ENCODE results near the gene NCKIPSD. TPM values are rescaled to one million over a fixed set of nuclear protein-coding genes. Genes with fewer than 3 reads are reported as not detected.

NCKIPSD gene
- total RNA-seq, 4 donors from 2014 or later = 11.0 to 48.9 (median 25.6) TPM

DNA sequence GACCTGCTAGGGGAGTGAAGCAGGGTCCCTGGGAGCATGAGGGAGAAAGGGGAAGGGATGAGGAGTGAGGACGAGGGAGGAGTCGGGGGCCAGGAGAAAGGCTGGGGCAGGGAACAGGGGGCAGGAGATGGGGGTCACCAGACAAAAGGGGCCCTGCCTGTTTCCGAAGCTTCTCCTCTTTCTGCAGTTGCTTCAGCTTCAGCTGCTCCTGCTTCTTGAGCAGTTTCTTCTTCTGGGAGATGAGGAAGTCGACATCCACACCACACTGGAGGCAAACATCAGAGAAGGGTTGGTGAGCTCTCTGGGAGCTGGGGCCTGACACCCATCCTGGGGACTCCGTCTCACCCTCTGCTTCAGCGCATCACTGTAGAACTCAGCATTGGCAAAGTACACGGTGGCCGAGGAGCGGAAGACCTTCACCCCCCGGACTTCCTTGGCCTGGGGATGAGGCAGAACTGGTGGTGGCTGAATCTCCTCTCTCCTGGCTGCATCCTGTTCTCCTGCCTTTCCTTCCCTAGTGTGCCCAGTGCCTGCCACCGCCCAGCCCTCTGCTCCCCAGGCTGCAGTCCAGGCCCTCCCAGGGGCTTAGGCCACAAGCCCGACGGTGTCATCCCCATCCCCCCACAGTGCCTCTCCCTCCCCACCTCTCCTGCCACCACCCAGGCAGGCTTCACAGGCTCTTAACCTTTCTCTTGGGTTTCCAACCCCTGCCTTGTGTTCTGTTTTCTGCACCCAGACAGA, 57.3 kb downstream of the NCKIPSD start:
- Histone ChIP-seq H3K4me3 (no peak overlapping the region), H3K36me3 (no peaks in the 10 kb centered on the region), H3K9me3 (no peaks in the 10 kb centered on the region), H3K4me1 (no peaks in the 10 kb centered on the region), H3K27me3 (no peaks in the 10 kb centered on the region), H3K27ac (no peak overlapping the region)
- no peak for TF ChIP-seq POLR2A (IDR thresholded peaks at IDR 0.05)
- TF ChIP-seq, protein P1, sequence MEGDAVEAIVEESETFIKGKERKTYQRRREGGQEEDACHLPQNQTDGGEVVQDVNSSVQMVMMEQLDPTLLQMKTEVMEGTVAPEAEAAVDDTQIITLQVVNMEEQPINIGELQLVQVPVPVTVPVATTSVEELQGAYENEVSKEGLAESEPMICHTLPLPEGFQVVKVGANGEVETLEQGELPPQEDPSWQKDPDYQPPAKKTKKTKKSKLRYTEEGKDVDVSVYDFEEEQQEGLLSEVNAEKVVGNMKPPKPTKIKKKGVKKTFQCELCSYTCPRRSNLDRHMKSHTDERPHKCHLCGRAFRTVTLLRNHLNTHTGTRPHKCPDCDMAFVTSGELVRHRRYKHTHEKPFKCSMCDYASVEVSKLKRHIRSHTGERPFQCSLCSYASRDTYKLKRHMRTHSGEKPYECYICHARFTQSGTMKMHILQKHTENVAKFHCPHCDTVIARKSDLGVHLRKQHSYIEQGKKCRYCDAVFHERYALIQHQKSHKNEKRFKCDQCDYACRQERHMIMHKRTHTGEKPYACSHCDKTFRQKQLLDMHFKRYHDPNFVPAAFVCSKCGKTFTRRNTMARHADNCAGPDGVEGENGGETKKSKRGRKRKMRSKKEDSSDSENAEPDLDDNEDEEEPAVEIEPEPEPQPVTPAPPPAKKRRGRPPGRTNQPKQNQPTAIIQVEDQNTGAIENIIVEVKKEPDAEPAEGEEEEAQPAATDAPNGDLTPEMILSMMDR (IDR thresholded peaks at IDR 0.05) = no peak
- intact Hi-C loops (cut with DNase I; ENCODE audit: low total_unique reads) = no loop called here
- DNase-seq = no peak

GRCh38 chr3:48625600-48625999, 60.1 kb downstream of the NCKIPSD start:
- Histone ChIP-seq H3K4me1 (no peaks in the 10 kb centered on the region), H3K27me3 (no peaks in the 10 kb centered on the region), H3K36me3 (no peaks in the 10 kb centered on the region), H3K9me3 (no peaks in the 10 kb centered on the region), H3K27ac (no peak overlapping the region), H3K4me3 (no peak overlapping the region)
- intact Hi-C loops (cut with DNase I; ENCODE audit: low total_unique reads) = no loop called here
- DNase-seq = no peak
- TF ChIP-seq POLR2A (IDR thresholded peaks at IDR 0.05) = no peak
- TF ChIP-seq, protein P1 (IDR thresholded peaks at IDR 0.05) = no peak

GRCh38 chr3:48624767-48625166, 60.9 kb downstream of the NCKIPSD start:
- H3K9me3 ChIP-seq = no peaks in the 10 kb centered on the region
- no peak overlapping the region for H3K4me3 ChIP-seq
- H3K27me3 ChIP-seq = no peaks in the 10 kb centered on the region
- TF ChIP-seq, protein P1 (IDR thresholded peaks at IDR 0.05) = no peak
- no peak for TF ChIP-seq POLR2A (IDR thresholded peaks at IDR 0.05)
- no peaks in the 10 kb centered on the region for H3K4me1 ChIP-seq
- no peaks in the 10 kb centered on the region for H3K36me3 ChIP-seq
- no peak for DNase-seq
- no peak overlapping the region for H3K27ac ChIP-seq
- intact Hi-C loops (cut with DNase I; ENCODE audit: low total_unique reads) = no loop called here

DNA sequence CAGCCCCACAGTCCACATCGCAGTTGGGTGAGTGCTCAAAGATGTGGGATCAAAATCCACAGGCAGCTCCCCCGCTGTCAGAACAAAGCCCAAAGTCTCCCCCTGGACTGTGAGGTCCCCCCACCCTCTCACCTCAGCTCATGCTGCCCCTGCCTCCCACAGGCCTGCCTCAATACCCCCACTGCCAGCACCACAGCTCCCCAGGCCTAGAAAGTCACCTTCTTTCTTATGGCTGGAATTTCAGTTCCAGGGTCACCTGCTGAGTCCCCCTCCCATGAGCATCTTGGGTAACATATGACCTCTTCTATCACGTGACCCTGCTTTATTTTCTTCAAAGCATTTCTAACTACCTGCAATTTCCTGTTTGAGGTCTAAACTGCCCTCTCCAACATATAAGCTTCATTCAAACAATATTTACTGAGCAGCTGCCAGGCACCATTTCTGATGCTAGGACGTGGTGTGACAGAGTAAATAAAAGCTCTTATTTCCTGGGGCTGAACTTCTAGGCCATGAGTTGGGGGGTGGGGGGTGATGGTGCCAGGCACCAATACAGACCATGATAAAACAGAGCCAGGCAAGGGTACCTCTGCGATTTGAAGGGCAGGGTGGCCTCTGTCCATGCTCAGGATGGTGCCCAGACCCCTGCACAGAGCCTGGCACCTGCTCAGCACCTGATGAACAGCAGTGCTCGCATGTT, 61.7 kb downstream of the NCKIPSD start:
- DNase-seq = no peak
- Histone ChIP-seq H3K4me1 (no peaks in the 10 kb centered on the region), H3K4me3 (no peak overlapping the region), H3K36me3 (no peaks in the 10 kb centered on the region), H3K27me3 (no peaks in the 10 kb centered on the region), H3K27ac (no peak overlapping the region), H3K9me3 (no peaks in the 10 kb centered on the region)
- intact Hi-C loops (cut with DNase I; ENCODE audit: low total_unique reads) = no loop called here
- TF ChIP-seq POLR2A (IDR thresholded peaks at IDR 0.05) = no peak
- TF ChIP-seq, protein P1 (IDR thresholded peaks at IDR 0.05) = no peak

Small RNA genes lying within 50 kb of the gene (microRNA-seq; reads per million reads assigned to microRNA genes)
- not detected for gene MIR4793 (ENCODE audit: borderline microRNAs expressed, borderline replicate concordance)

Small RNA genes lying within 50 kb of the gene (small RNA-seq; reads per million reads assigned to genes)
- not detected for gene AC141002.1

Other genes starting within 250 kb of the NCKIPSD start
- gene CCDC51, start 245.8 kb downstream of the NCKIPSD start, total RNA-seq = 10 to 100 TPM in 2 of 4 donors, 1 to 10 TPM in 2; 2.6 to 11.1 (median 7.8) TPM
- 100 to 1,000 TPM in 3 of 4 donors, 10 to 100 TPM in 1; 94.8 to 195 (median 141) TPM for gene TMA7, start 245.7 kb downstream of the NCKIPSD start, total RNA-seq
- 10 to 100 TPM in 1 of 4 donors, 1 to 10 TPM in 3; 5.3 to 11.5 (median 7.5) TPM for gene ATRIP, start 239.2 kb downstream of the NCKIPSD start, total RNA-seq
- 100 to 1,000 TPM in 1 of 4 donors, 10 to 100 TPM in 3; 52.4 to 210 (median 72.8) TPM for gene SHISA5, start 181.7 kb downstream of the NCKIPSD start, total RNA-seq
- gene PFKFB4, start 129.1 kb downstream of the NCKIPSD start, total RNA-seq = 10 to 100 TPM in 2 of 4 donors, 1 to 10 TPM in 2; 3.2 to 11.5 (median 10.1) TPM
- under 1 TPM in 1 of 4 donors, not detected in 3; 0.49 TPM for gene UCN2, start 122.1 kb downstream of the NCKIPSD start, total RNA-seq
- 10 to 100 TPM in 3 of 4 donors, under 1 TPM in 1; 0.88 to 21.6 (median 19.1) TPM for gene COL7A1, start 90.6 kb downstream of the NCKIPSD start, total RNA-seq
- gene UQCRC1, start 76.3 kb downstream of the NCKIPSD start, total RNA-seq = 100 to 1,000 TPM in 3 of 4 donors, 10 to 100 TPM in 1; 54.4 to 409 (median 155) TPM
- not detected for gene TMEM89, start 64.1 kb downstream of the NCKIPSD start, total RNA-seq
- 10 to 100 TPM in 3 of 4 donors, under 1 TPM in 1; 0.59 to 98.1 (median 15.2) TPM for gene SLC26A6, start 50.5 kb downstream of the NCKIPSD start, total RNA-seq
- 1 to 10 TPM in 2 of 4 donors, under 1 TPM in 1, not detected in 1; under 0.01 to 3.4 (median 1.3) TPM for gene CELSR3, start 23.0 kb downstream of the NCKIPSD start, total RNA-seq
- 10 to 100 TPM; 45.6 to 91.7 (median 78.0) TPM for gene IP6K2, start 31.3 kb upstream of the NCKIPSD start, total RNA-seq
- 10 to 100 TPM in 3 of 4 donors, 1 to 10 TPM in 1; 5.4 to 59.0 (median 26.3) TPM for gene PRKAR2A, start 162.0 kb upstream of the NCKIPSD start, total RNA-seq
- 10 to 100 TPM in 2 of 4 donors, 1 to 10 TPM in 2; 7.7 to 41.8 (median 15.3) TPM for gene SLC25A20, start 213.0 kb upstream of the NCKIPSD start, total RNA-seq
- 100 to 1,000 TPM in 1 of 4 donors, 10 to 100 TPM in 3; 37.4 to 102 (median 79.9) TPM for gene ARIH2, start 232.9 kb upstream of the NCKIPSD start, total RNA-seq

All from uterus (tissue), 4 donors.